ENCODE measurements around the gene RNF14.

The RNF14 gene

GRCh38 chr5:141960018-141960417 lies 8.9 kb upstream of the RNF14 start:
- no peak overlapping the region for H3K27ac ChIP-seq
- no peak for TF ChIP-seq ZFX (IDR thresholded peaks at IDR 0.05)
- no peak for TF ChIP-seq CTCF (conservative IDR thresholded peaks at IDR 0.05)

GRCh38 chr5:141960449-141961323 lies 8.2 kb upstream of the RNF14 start:
- TF ChIP-seq ZFX (IDR thresholded peaks at IDR 0.05) (no peak), CTCF (conservative IDR thresholded peaks at IDR 0.05) (peak; percentile 88)
- no peak overlapping the region for H3K27ac ChIP-seq

- TF ChIP-seq ZFX (IDR thresholded peaks at IDR 0.05) (no peak), CTCF (conservative IDR thresholded peaks at IDR 0.05) (no peak)
- H3K27ac ChIP-seq = no peak overlapping the region
Observed at GRCh38 chr5:141961466-141961865, 7.4 kb upstream of the RNF14 start.

GRCh38 chr5:141963701-141964100 lies 5.2 kb upstream of the RNF14 start:
- no peak for TF ChIP-seq ZFX (IDR thresholded peaks at IDR 0.05)
- no peak for TF ChIP-seq CTCF (conservative IDR thresholded peaks at IDR 0.05)
- no peak overlapping the region for H3K27ac ChIP-seq

- TF ChIP-seq CTCF (conservative IDR thresholded peaks at IDR 0.05) (no peak), ZFX (IDR thresholded peaks at IDR 0.05) (no peak)
- H3K27ac ChIP-seq = no peak overlapping the region
Observed at GRCh38 chr5:141965071-141965470, 3.8 kb upstream of the RNF14 start.

- H3K27ac ChIP-seq = no peak overlapping the region
- TF ChIP-seq CTCF (conservative IDR thresholded peaks at IDR 0.05) = no peak
- no peak for TF ChIP-seq ZFX (IDR thresholded peaks at IDR 0.05)
Observed at GRCh38 chr5:141966275-141966962, 2.5 kb upstream of the RNF14 start.

GRCh38 chr5:141966963-141967333 lies 2.0 kb upstream of the RNF14 start:
- H3K27ac ChIP-seq = no peak overlapping the region
- TF ChIP-seq CTCF (conservative IDR thresholded peaks at IDR 0.05) (no peak), ZFX (IDR thresholded peaks at IDR 0.05) (no peak)

Measured in C4-2B (cell line).